Natural killer cell treated with Interleukin-12 subunit alpha and Interleukin-12 subunit beta and Interleukin-15 and Interleukin-18, amount 100 ng/mL, for 72 hours (primary cell): ENCODE measurements around the gene ZFP69. TPM values are rescaled to one million over a fixed set of nuclear protein-coding genes. Genes with fewer than 3 reads are reported as not detected.
A peak's percentile ranks its signal among the peaks of the same experiment; 100 is the strongest.

Experiments
- ATAC-seq, 2 donors: fragments of 150-1000 bp; cut with Tn5 transposase in 1 of 2; sonication (Bioruptor Pico), chemical (Tn5 transposase) in 1 of 2; 2 replicates each; pipeline ENCODE4 v1.10.0; 2021
- DNase-seq: peaks from one replicate; pipeline ENCODE4 v3.0.0; 2022; ENCODE audit warnings: low spot score
- H3K27ac Mint-ChIP-seq, 2 donors: 1 replicate in 1 of 2; 2 replicates in 1 of 2; pipeline ENCODE4 v1.8.0; 2022; ENCODE audit warnings: mixed read lengths in 2 of 2, mild to moderate bottlenecking in 1 of 2, moderate library complexity in 1 of 2
- H3K27me3 Mint-ChIP-seq, 2 donors: 1 replicate in 1 of 2; 2 replicates in 1 of 2; pipeline ENCODE4 v1.8.0; 2022; ENCODE audit warnings: mixed read lengths in 2 of 2
- H3K36me3 Mint-ChIP-seq: one replicate; pipeline ENCODE4 v1.8.0; 2022; ENCODE audit warnings: mixed read lengths
- H3K4me1 Mint-ChIP-seq, 2 donors: 1 replicate in 1 of 2; 2 replicates in 1 of 2; pipeline ENCODE4 v1.8.0; 2022; ENCODE audit warnings: low read depth in 2 of 2, mixed read lengths in 2 of 2, mild to moderate bottlenecking in 1 of 2
- H3K4me3 Mint-ChIP-seq: one replicate; pipeline ENCODE4 v1.8.0; 2022; ENCODE audit warnings: mixed read lengths
- H3K9me3 Mint-ChIP-seq: 2 replicates; pipeline ENCODE4 v1.8.0; 2022; ENCODE audit warnings: mixed read lengths
- total RNA-seq, 2 donors: library from RNA; stranded (reverse); gene quantifications; one replicate each; pipeline ENCODE4 v1.2.3, GENCODE V29; 2022

Gene ZFP69
- total RNA-seq, result 1 to 10 TPM; 4.3 to 4.5 TPM

- Mint-ChIP-seq H3K4me3 (peak within 1 kb of the TSS; percentile 91), H3K36me3 (peaks cover 27% of the 10 kb centered on the region), H3K27ac (peak within 1 kb of the TSS; percentile 68 to 78), H3K9me3 (peaks cover 18% of the 10 kb centered on the region), H3K27me3 (no peaks in the 10 kb centered on the region), H3K4me1 (peaks cover 25 to 27% of the 10 kb centered on the region in 2 donors)
- DNase-seq (peak; percentile 91), ATAC-seq (peak; percentile 96 to 98)
These were observed at the start of gene ZFP69 for GRCh38 chr1:40476924-40477677. Gene ZFP69, plus strand, starts transcription at chr1:40477290. Its CDS starts 2,072 bp downstream, at chr1:40479362.

- no peak overlapping the region for H3K27ac Mint-ChIP-seq
- no peak overlapping the region for H3K4me3 Mint-ChIP-seq
- H3K9me3 Mint-ChIP-seq, result no peaks in the 10 kb centered on the region
- DNase-seq (no peak), ATAC-seq (no peak)
- no peaks in the 10 kb centered on the region for H3K27me3 Mint-ChIP-seq
- H3K36me3 Mint-ChIP-seq, result peaks cover 4% of the 10 kb centered on the region
- H3K4me1 Mint-ChIP-seq, result no peaks in the 10 kb centered on the region
These were observed 45.7 kb upstream of the ZFP69 start for GRCh38 chr1:40431385-40431784.

- H3K27ac Mint-ChIP-seq, result peak overlapping the region in 1 of 2 donors; percentile 53
- H3K27me3 Mint-ChIP-seq, result no peaks in the 10 kb centered on the region
- peaks cover 0 to 3% of the 10 kb centered on the region in 2 donors for H3K4me1 Mint-ChIP-seq
- H3K9me3 Mint-ChIP-seq, result no peaks in the 10 kb centered on the region
- DNase-seq (no peak), ATAC-seq (no peak)
- H3K4me3 Mint-ChIP-seq, result no peak overlapping the region
- no peaks in the 10 kb centered on the region for H3K36me3 Mint-ChIP-seq
These were observed 44.3 kb upstream of the ZFP69 start for GRCh38 chr1:40432644-40433390.

GRCh38 chr1:40435471-40435870, 41.6 kb upstream of the ZFP69 start:
- Mint-ChIP-seq H3K4me3 (no peak overlapping the region), H3K36me3 (no peaks in the 10 kb centered on the region), H3K27ac (no peak overlapping the region), H3K9me3 (no peaks in the 10 kb centered on the region), H3K27me3 (no peaks in the 10 kb centered on the region), H3K4me1 (peaks cover 5 to 6% of the 10 kb centered on the region in 2 donors)
- DNase-seq (no peak), ATAC-seq (no peak)

GRCh38 chr1:40435876-40436275, 41.2 kb upstream of the ZFP69 start:
- no peaks in the 10 kb centered on the region for H3K9me3 Mint-ChIP-seq
- ATAC-seq (no peak), DNase-seq (no peak)
- H3K4me1 Mint-ChIP-seq, result peaks cover 5 to 6% of the 10 kb centered on the region in 2 donors
- no peaks in the 10 kb centered on the region for H3K36me3 Mint-ChIP-seq
- no peak overlapping the region for H3K4me3 Mint-ChIP-seq
- H3K27ac Mint-ChIP-seq, result no peak overlapping the region
- no peaks in the 10 kb centered on the region for H3K27me3 Mint-ChIP-seq

- Mint-ChIP-seq H3K27ac (no peak overlapping the region), H3K4me3 (no peak overlapping the region), H3K36me3 (no peaks in the 10 kb centered on the region), H3K9me3 (no peaks in the 10 kb centered on the region), H3K27me3 (no peaks in the 10 kb centered on the region), H3K4me1 (peaks cover 5 to 6% of the 10 kb centered on the region in 2 donors)
- DNase-seq (no peak), ATAC-seq (no peak)
These were observed 38.6 kb upstream of the ZFP69 start for GRCh38 chr1:40438391-40439015.

GRCh38 chr1:40439247-40439646, 37.8 kb upstream of the ZFP69 start:
- ATAC-seq (no peak), DNase-seq (no peak)
- H3K4me1 Mint-ChIP-seq, result peaks cover 5 to 6% of the 10 kb centered on the region in 2 donors
- no peak overlapping the region for H3K27ac Mint-ChIP-seq
- no peaks in the 10 kb centered on the region for H3K27me3 Mint-ChIP-seq
- no peaks in the 10 kb centered on the region for H3K9me3 Mint-ChIP-seq
- no peaks in the 10 kb centered on the region for H3K36me3 Mint-ChIP-seq
- H3K4me3 Mint-ChIP-seq, result no peak overlapping the region

- Mint-ChIP-seq H3K4me3 (peak within 1 kb of the TSS; percentile 93), H3K36me3 (peaks cover 47% of the 10 kb centered on the region), H3K27ac (peak within 1 kb of the TSS; percentile 97), H3K9me3 (peaks cover 19% of the 10 kb centered on the region), H3K27me3 (no peaks in the 10 kb centered on the region), H3K4me1 (peaks cover 21 to 24% of the 10 kb centered on the region in 2 donors)
- DNase-seq, result peak; percentile 98
- peak; percentile 91 to 93 for ATAC-seq
These were observed 27.2 kb upstream of the ZFP69 start, which contains the start of gene ZFP69B for GRCh38 chr1:40449684-40450494. Gene ZFP69B, plus strand, starts transcription at chr1:40450476. Its CDS starts 486 bp downstream, at chr1:40450962.

- Mint-ChIP-seq H3K4me1 (peaks cover 21 to 24% of the 10 kb centered on the region in 2 donors), H3K27me3 (no peaks in the 10 kb centered on the region), H3K36me3 (peaks cover 45% of the 10 kb centered on the region), H3K4me3 (peak overlapping the region; percentile 93), H3K27ac (peak overlapping the region; percentile 97), H3K9me3 (peaks cover 19% of the 10 kb centered on the region)
- ATAC-seq (peak; percentile 83 to 84), DNase-seq (peak; percentile 87)
These were observed 26.4 kb upstream of the ZFP69 start for GRCh38 chr1:40450495-40451237.

GRCh38 chr1:40451238-40451585, 25.9 kb upstream of the ZFP69 start:
- peaks cover 21 to 24% of the 10 kb centered on the region in 2 donors for H3K4me1 Mint-ChIP-seq
- H3K9me3 Mint-ChIP-seq, result peaks cover 15% of the 10 kb centered on the region
- H3K27me3 Mint-ChIP-seq, result no peaks in the 10 kb centered on the region
- H3K4me3 Mint-ChIP-seq, result peak overlapping the region; percentile 93
- H3K27ac Mint-ChIP-seq, result peak overlapping the region; percentile 97
- DNase-seq, result no peak
- peaks cover 46% of the 10 kb centered on the region for H3K36me3 Mint-ChIP-seq
- peak; percentile 3 for ATAC-seq

GRCh38 chr1:40454873-40455272, 22.2 kb upstream of the ZFP69 start:
- Mint-ChIP-seq H3K27ac (no peak overlapping the region), H3K4me3 (no peak overlapping the region), H3K9me3 (peaks cover 34% of the 10 kb centered on the region)

GRCh38 chr1:40462956-40463590, 14.0 kb upstream of the ZFP69 start:
- Mint-ChIP-seq H3K9me3 (peaks cover 39% of the 10 kb centered on the region), H3K27ac (no peak overlapping the region), H3K36me3 (peaks cover 74% of the 10 kb centered on the region), H3K4me1 (no peaks in the 10 kb centered on the region), H3K4me3 (no peak overlapping the region), H3K27me3 (no peaks in the 10 kb centered on the region)
- no peak for DNase-seq
- no peak for ATAC-seq

More at GRCh38 chr1:40454873-40455272, 22.2 kb upstream of the ZFP69 start:
- peaks cover 14 to 18% of the 10 kb centered on the region in 2 donors for H3K4me1 Mint-ChIP-seq
- H3K36me3 Mint-ChIP-seq, result peaks cover 82% of the 10 kb centered on the region
- DNase-seq, result no peak
- H3K27me3 Mint-ChIP-seq, result no peaks in the 10 kb centered on the region
- ATAC-seq, result no peak
